Transverse colon (tissue), 4 donors: Measurements from ENCODE around the gene GFRA1. TPM values are rescaled to one million over a fixed set of nuclear protein-coding genes. Genes with fewer than 3 reads are reported as not detected.

ENCODE experiments used
- DNase-seq: peaks from one replicate; pipeline ENCODE4 v3.0.0-alpha.2; 2019
- H3K27ac ChIP-seq, 4 donors: fragments of 200-600 bp; sonication (generic); 2 replicates each; pipeline ENCODE4 v1.5.1; 2016 to 2018; ENCODE audit warnings: inconsistent platforms in 4 of 4
- H3K27me3 ChIP-seq: fragments of 200-600 bp; sonication (generic); 2 replicates; pipeline ENCODE4 v1.5.1; 2017; ENCODE audit warnings: inconsistent platforms
- H3K36me3 ChIP-seq, 4 donors: fragments of 200-600 bp; sonication (generic); 2 replicates each; pipeline ENCODE4 v1.5.1; 2017 to 2019; ENCODE audit warnings: inconsistent platforms in 4 of 4
- H3K4me1 ChIP-seq, 4 donors: fragments of 200-600 bp; sonication (generic); 2 replicates each; pipeline ENCODE4 v1.5.1; 2017 to 2020; ENCODE audit warnings: inconsistent platforms in 4 of 4
- H3K4me3 ChIP-seq, 4 donors: fragments of 200-600 bp; sonication (generic); 1 replicate in 1 of 4; 2 replicates in 3 of 4; pipeline versions ENCODE4 v1.5.1 to v1.6.1; 2017 to 2019; ENCODE audit warnings: inconsistent platforms in 4 of 4
- H3K9me3 ChIP-seq, 2 donors: fragments of 200-600 bp; sonication (generic); 2 replicates each; pipeline ENCODE4 v1.5.1; 2017 to 2019; ENCODE audit warnings: inconsistent platforms in 2 of 2
- EP300 ChIP-seq: sonication (generic); formaldehyde crosslinking; IDR thresholded peaks from one replicate; pipeline ENCODE4 v1.6.1; 2017; ENCODE audit warnings: antibody characterized with exemption, low read depth
- POLR2A ChIP-seq: fragments of 450-650 bp; IDR thresholded peaks from one replicate; pipeline ENCODE4 v1.6.1; 2016; ENCODE audit warnings: antibody characterized with exemption, mild to moderate bottlenecking, moderate library complexity
- POLR2AphosphoS5 ChIP-seq, 3 donors: sonication (generic); formaldehyde crosslinking; IDR thresholded peaks; one replicate each; pipeline ENCODE4 v1.6.1; 2016; ENCODE audit warnings: antibody characterized with exemption in 3 of 3
- WGBS, 2 donors: methylation state at CpG; one replicate each; pipeline ENCODE4 v1.1.5; 2018; ENCODE audit warnings: low coverage in 1 of 2; 5-methylcytosine and 5-hydroxymethylcytosine counted together
- in situ Hi-C, 4 donors: fragments of 200-750 bp; cut with MboI; loops; one replicate each; pipeline versions ENCODE4 v1.15.0 to v1.15.1; 2017; ENCODE audit warnings: low sequenced_read_pairs in 3 of 4, low pct_ligation_motif_present in 1 of 4, low pct_unique_long_range_greater_than_20kb in 1 of 4
- intact Hi-C: fragments of 100-400 bp; cut with DNase I; formaldehyde crosslinking; loops from one replicate; pipeline ENCODE4 v1.15.1; 2023; ENCODE audit warnings: low total_unique reads
- total RNA-seq, 4 donors: library from RNA; depleted of rRNA; stranded (reverse); fragments of >200 nt; gene quantifications; one replicate each; pipeline ENCODE4 v1.1.0, GENCODE V29; 2016
- TF ChIP-seq, protein P1 (sequence below), 5 experiments: fragments of 200-600 bp in 3 of 5; fragments of 450-650 bp in 2 of 5; sonication (generic) in 3 of 5; IDR thresholded peaks; 1 replicate in 2 of 5; 2 replicates in 3 of 5; pipeline ENCODE4 v1.5.1; 2016 to 2017; ENCODE audit warnings: antibody characterized with exemption in 5 of 5, inconsistent platforms in 3 of 5, mild to moderate bottlenecking in 2 of 5, moderate library complexity in 1 of 5

The GFRA1 gene
- total RNA-seq, 4 donors from 2014 or later: 12.0 to 32.8 (median 17.3) TPM

DNA sequence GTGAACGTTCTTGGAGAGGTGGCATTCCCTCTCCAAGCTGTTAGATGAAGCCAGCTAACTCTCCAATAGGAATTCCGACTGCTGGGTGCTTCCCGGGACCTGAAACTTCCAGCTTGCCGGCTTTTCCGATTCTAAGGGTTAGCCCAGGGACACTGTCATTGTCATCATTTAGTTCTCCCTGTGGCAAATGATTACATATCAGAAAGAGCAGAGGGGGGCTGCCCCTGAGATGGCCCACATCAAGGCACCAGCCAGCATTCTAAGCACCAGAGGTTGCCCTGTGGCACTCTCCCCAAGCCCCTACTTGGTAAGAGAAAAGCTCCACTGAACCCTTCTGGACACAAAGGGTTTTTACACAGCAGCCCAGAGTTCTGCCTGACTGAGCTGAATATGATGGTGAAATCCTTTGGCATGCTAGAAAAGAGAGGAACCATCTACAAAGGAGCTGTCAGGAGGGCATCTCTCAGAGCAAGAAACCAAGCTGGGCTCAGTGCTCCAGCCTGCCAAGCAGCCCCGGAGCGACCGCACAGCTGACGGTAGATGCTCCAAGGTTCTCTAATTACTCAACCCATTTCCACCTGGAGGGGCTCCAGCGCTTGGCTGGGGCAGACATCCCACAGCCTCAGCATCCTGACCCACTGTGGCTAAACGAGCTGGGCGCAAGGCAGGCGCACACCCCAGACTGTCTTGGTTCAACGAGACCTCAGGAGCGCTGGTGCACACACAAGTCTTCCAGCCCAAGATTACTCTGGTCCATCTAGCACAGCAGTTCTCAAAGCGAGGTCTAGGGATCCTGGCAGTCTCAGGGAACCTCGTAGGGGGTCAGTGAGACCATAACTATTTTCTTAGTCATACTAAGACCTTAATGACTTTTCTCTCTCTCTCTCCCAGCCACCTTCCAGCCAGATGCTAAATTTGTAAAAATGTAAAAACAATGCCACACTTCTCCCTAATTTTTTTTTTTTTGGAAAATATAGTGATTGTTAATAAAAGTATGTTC is 160.5 kb downstream of the GFRA1 start:
- no peak for DNase-seq
- Histone ChIP-seq H3K9me3 (no peaks in the 10 kb centered on the region), H3K4me1 (no peaks in the 10 kb centered on the region), H3K27me3 (no peaks in the 10 kb centered on the region), H3K27ac (no peak overlapping the region), H3K36me3 (no peaks in the 10 kb centered on the region), H3K4me3 (no peak overlapping the region)
- TF ChIP-seq POLR2A (no peak), EP300 (no peak), POLR2AphosphoS5 (IDR thresholded peaks at IDR 0.05) (no peak)
- TF ChIP-seq, protein P1, sequence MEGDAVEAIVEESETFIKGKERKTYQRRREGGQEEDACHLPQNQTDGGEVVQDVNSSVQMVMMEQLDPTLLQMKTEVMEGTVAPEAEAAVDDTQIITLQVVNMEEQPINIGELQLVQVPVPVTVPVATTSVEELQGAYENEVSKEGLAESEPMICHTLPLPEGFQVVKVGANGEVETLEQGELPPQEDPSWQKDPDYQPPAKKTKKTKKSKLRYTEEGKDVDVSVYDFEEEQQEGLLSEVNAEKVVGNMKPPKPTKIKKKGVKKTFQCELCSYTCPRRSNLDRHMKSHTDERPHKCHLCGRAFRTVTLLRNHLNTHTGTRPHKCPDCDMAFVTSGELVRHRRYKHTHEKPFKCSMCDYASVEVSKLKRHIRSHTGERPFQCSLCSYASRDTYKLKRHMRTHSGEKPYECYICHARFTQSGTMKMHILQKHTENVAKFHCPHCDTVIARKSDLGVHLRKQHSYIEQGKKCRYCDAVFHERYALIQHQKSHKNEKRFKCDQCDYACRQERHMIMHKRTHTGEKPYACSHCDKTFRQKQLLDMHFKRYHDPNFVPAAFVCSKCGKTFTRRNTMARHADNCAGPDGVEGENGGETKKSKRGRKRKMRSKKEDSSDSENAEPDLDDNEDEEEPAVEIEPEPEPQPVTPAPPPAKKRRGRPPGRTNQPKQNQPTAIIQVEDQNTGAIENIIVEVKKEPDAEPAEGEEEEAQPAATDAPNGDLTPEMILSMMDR (IDR thresholded peaks at IDR 0.05): no peak
- intact Hi-C loops (no loop called here), in situ Hi-C loops (no loop called here)
- 83 to 88% methylated on average over 5 to 17 of the region's 17 CpGs for WGBS, 2 donors

DNA sequence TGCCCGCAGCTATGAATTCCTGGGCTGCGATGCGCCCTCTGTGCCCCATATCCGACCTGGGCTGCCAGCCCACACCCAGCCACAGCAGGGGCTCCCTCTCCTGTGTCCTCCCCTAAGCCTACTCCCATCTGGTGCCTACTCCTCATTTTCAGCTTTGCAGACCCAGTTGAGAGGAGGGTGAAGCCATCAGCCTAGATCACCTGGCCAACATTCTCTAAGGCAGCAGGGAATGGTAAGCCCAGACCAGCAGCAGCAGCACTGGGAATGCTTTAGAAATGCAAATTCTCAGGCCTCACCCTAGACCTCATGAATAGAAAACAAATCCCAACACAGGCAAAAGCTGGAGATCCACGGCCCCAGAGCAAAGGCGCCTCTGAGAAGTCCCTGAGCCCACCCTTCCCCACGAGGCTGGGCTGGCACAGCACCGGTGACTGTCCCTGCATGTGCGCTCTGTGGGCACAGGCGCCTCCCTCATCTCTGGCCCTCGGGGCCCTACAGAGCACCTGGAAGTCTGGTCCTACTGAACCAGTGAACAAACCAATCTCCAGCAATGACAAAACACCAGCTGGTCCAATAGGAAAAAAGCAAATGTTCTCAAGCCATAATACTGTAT is 161.4 kb downstream of the GFRA1 start:
- H3K27me3 ChIP-seq: no peaks in the 10 kb centered on the region
- H3K4me1 ChIP-seq: no peaks in the 10 kb centered on the region
- in situ Hi-C loops: no loop called here
- no peaks in the 10 kb centered on the region for H3K9me3 ChIP-seq
- no peak overlapping the region for H3K4me3 ChIP-seq
- TF ChIP-seq, protein P1 (IDR thresholded peaks at IDR 0.05): no peak
- no peak for TF ChIP-seq POLR2AphosphoS5 (IDR thresholded peaks at IDR 0.05)
- no peak for TF ChIP-seq POLR2A
- no peak for TF ChIP-seq EP300
- intact Hi-C loops: no loop called here
- H3K36me3 ChIP-seq: no peaks in the 10 kb centered on the region
- WGBS, 2 donors: 72 to 73% methylated on average over 3 to 11 of the region's 11 CpGs
- DNase-seq: no peak
- no peak overlapping the region for H3K27ac ChIP-seq

DNA sequence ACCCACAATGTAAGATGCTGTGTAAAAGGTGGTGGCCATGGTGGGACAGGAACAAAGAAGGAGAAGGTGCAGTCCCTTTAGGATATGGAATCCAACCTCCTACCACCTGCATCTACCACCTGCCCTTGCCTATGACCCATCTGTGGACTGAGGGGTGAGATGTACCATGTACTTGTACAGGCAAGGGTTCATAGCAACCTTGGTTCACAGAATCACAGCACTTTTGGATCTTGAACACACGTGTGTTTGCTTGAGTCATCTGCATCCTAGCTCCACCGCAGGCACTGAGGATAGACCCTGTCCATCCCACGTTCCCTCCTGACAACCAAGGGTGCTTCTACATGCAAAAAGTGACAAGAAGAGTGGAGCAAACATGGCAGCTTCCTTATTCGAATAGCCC is 162.3 kb downstream of the GFRA1 start:
- TF ChIP-seq EP300: no peak
- TF ChIP-seq, protein P1 (IDR thresholded peaks at IDR 0.05): no peak
- no peak for TF ChIP-seq POLR2AphosphoS5 (IDR thresholded peaks at IDR 0.05)
- no peak for TF ChIP-seq POLR2A
- Histone ChIP-seq H3K27me3 (no peaks in the 10 kb centered on the region), H3K4me1 (no peaks in the 10 kb centered on the region), H3K27ac (no peak overlapping the region), H3K9me3 (no peaks in the 10 kb centered on the region), H3K4me3 (no peak overlapping the region), H3K36me3 (no peaks in the 10 kb centered on the region)
- in situ Hi-C loops: no loop called here
- WGBS, 2 donors: 57 to 78% methylated on average over 4 of the region's 4 CpGs
- DNase-seq: no peak
- intact Hi-C loops: no loop called here

DNA sequence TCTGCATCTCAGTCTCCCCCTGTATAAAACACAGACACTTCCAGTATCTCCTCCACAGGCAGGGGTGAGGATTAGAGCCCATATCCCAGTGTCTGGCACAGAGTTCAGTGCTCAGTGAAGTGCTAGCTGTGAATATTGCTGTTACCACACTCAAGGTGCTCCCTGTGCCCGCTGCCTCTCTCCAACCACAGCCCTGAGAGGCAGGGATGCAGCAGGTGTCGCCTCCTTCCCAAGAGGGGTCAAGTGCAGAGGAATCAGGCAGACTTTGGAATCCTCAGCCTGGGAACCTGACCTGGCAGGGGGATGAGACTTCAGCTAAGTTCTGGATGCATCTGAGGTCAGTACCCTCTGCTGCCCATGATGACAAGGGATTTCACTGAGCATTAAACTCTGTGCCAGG is 163.1 kb downstream of the GFRA1 start:
- 50% methylated on average over 2 of the region's 2 CpGs; no CpG with 5 or more reads in 1 of the 2 donors for WGBS, 2 donors
- no peaks in the 10 kb centered on the region for H3K9me3 ChIP-seq
- no peaks in the 10 kb centered on the region for H3K4me1 ChIP-seq
- H3K36me3 ChIP-seq: no peaks in the 10 kb centered on the region
- TF ChIP-seq POLR2A: no peak
- DNase-seq: no peak
- H3K27ac ChIP-seq: no peak overlapping the region
- H3K4me3 ChIP-seq: no peak overlapping the region
- no peaks in the 10 kb centered on the region for H3K27me3 ChIP-seq
- intact Hi-C loops: no loop called here
- in situ Hi-C loops: no loop called here
